ENCODE data around the gene GPATCH2L.

- TF ChIP-seq, protein P1, sequence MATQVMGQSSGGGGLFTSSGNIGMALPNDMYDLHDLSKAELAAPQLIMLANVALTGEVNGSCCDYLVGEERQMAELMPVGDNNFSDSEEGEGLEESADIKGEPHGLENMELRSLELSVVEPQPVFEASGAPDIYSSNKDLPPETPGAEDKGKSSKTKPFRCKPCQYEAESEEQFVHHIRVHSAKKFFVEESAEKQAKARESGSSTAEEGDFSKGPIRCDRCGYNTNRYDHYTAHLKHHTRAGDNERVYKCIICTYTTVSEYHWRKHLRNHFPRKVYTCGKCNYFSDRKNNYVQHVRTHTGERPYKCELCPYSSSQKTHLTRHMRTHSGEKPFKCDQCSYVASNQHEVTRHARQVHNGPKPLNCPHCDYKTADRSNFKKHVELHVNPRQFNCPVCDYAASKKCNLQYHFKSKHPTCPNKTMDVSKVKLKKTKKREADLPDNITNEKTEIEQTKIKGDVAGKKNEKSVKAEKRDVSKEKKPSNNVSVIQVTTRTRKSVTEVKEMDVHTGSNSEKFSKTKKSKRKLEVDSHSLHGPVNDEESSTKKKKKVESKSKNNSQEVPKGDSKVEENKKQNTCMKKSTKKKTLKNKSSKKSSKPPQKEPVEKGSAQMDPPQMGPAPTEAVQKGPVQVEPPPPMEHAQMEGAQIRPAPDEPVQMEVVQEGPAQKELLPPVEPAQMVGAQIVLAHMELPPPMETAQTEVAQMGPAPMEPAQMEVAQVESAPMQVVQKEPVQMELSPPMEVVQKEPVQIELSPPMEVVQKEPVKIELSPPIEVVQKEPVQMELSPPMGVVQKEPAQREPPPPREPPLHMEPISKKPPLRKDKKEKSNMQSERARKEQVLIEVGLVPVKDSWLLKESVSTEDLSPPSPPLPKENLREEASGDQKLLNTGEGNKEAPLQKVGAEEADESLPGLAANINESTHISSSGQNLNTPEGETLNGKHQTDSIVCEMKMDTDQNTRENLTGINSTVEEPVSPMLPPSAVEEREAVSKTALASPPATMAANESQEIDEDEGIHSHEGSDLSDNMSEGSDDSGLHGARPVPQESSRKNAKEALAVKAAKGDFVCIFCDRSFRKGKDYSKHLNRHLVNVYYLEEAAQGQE (IDR thresholded peaks at IDR 0.05; ENCODE audit: insufficient replicate concordance, low read depth) = no peak
- TF ChIP-seq CTCF (IDR thresholded peaks at IDR 0.05; ENCODE audit: insufficient read depth, low read length) = no peak
- TF ChIP-seq GABPA (IDR thresholded peaks at IDR 0.05; ENCODE audit: low read depth) = no peak
- no peak for TF ChIP-seq POLR2AphosphoS5 (IDR thresholded peaks at IDR 0.05; ENCODE audit: low read depth)
Measured at GRCh38 chr14:76227450-76228050, 75.8 kb downstream of the GPATCH2L start.
